Esophagus muscularis mucosa (tissue), 4 donors: ENCODE measurements around the gene GABRG2. TPM values are rescaled to one million over a fixed set of nuclear protein-coding genes. Genes with fewer than 3 reads are reported as not detected.
"Not testable (repeated sequence)": the region's sequence is repeated elsewhere in the genome, so short reads cannot be mapped to it uniquely, and the experiment has no call there.

Experiments
- DNase-seq: peaks from one replicate; pipeline ENCODE4 v3.0.0-alpha.2; 2017; ENCODE audit errors: extremely low spot score
- H3K27ac ChIP-seq, 4 donors: fragments of 200-600 bp; sonication (generic); replicated peaks in 1 of 4; 1 replicate in 3 of 4; 2 replicates in 1 of 4; pipeline ENCODE4 v1.5.1; 2016 to 2019; ENCODE audit warnings: mild to moderate bottlenecking in 1 of 4
- H3K27me3 ChIP-seq, 4 donors: fragments of 200-600 bp; sonication (generic); one replicate each; pipeline versions ENCODE4 v1.5.1 to v1.6.0; 2016 to 2019
- H3K36me3 ChIP-seq, 4 donors: fragments of 200-600 bp; sonication (generic); one replicate each; pipeline ENCODE4 v1.5.1; 2016 to 2019
- H3K4me1 ChIP-seq, 4 donors: fragments of 200-600 bp; sonication (generic); one replicate each; pipeline ENCODE4 v1.5.1; 2016 to 2019
- H3K4me3 ChIP-seq, 4 donors: fragments of 200-600 bp; sonication (generic); 1 replicate in 2 of 4; 2 replicates in 2 of 4; pipeline ENCODE4 v1.5.1; 2016 to 2019; ENCODE audit warnings: mild to moderate bottlenecking in 4 of 4, moderate library complexity in 1 of 4
- H3K9me3 ChIP-seq, 4 donors: fragments of 200-600 bp; sonication (generic); 1 replicate in 3 of 4; 2 replicates in 1 of 4; pipeline ENCODE4 v1.5.1; 2016 to 2019
- CTCF ChIP-seq, 3 experiments: fragments of 200-600 bp in 2 of 3; fragments of 450-650 bp in 1 of 3; sonication (generic) in 2 of 3; IDR thresholded peaks; one replicate each; pipeline ENCODE4 v1.5.1; 2017 to 2019; ENCODE audit warnings: antibody characterized with exemption in 3 of 3, mild to moderate bottlenecking in 2 of 3, moderate library complexity in 1 of 3
- EP300 ChIP-seq: sonication (generic); formaldehyde crosslinking; IDR thresholded peaks from one replicate; pipeline ENCODE4 v1.6.1; 2017; ENCODE audit warnings: antibody characterized with exemption
- POLR2A ChIP-seq: fragments of 450-650 bp; IDR thresholded peaks from one replicate; pipeline ENCODE4 v1.6.1; 2017; ENCODE audit warnings: antibody characterized with exemption, moderate library complexity, mild to moderate bottlenecking, low read depth
- POLR2AphosphoS5 ChIP-seq, 2 donors: sonication (generic); formaldehyde crosslinking; IDR thresholded peaks; one replicate each; pipeline ENCODE4 v1.6.1; 2017; ENCODE audit warnings: antibody characterized with exemption in 2 of 2
- WGBS: methylation state at CpG from one replicate; pipeline ENCODE4 v1.1.5; 2018; 5-methylcytosine and 5-hydroxymethylcytosine counted together
- intact Hi-C: fragments of 100-400 bp; cut with DNase I; formaldehyde crosslinking; loops from one replicate; pipeline ENCODE4 v1.15.1; 2023
- total RNA-seq, 4 donors: library from RNA; depleted of rRNA; stranded (reverse); fragments of >200 nt; gene quantifications; one replicate each; pipeline versions ENCODE4 v1.1.0 to v1.2.1, GENCODE V29; 2016

Gene GABRG2
- total RNA-seq, 4 donors from 2014 or later, result 0.06 to 0.50 (median 0.39) TPM; not detected in 1

DNA sequence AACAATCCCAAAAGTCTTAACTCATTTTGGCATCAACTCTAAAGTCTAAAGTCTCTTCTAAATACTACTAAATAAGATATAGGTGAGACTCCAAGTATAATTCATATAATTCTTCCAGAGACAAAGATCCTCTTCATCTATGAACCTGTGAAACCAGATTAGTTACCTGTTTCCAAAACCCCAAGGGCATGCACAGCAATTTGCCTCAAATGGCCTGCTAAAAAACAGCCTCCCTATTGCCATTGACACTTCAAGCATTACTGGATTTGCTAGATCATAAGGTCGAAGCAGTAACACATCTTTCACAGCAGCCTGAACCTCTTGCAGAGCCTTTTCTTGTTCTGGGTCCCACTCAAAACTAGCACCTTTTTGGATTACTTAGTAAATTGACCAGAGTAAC, 20.3 kb upstream of the GABRG2 start:
- no peaks in the 10 kb centered on the region for H3K36me3 ChIP-seq
- WGBS, result 89% methylated on average over 1 of the region's 1 CpG
- TF ChIP-seq POLR2A (no peak), CTCF (IDR thresholded peaks at IDR 0.05) (no peak), POLR2AphosphoS5 (IDR thresholded peaks at IDR 0.05) (no peak)
- no peaks in the 10 kb centered on the region for H3K4me1 ChIP-seq
- H3K4me3 ChIP-seq, result no peak overlapping the region
- H3K9me3 ChIP-seq, result no peaks in the 10 kb centered on the region
- no peak for DNase-seq
- H3K27ac ChIP-seq, result no peak overlapping the region
- intact Hi-C loops, result no loop called here
- H3K27me3 ChIP-seq, result no peaks in the 10 kb centered on the region

DNA sequence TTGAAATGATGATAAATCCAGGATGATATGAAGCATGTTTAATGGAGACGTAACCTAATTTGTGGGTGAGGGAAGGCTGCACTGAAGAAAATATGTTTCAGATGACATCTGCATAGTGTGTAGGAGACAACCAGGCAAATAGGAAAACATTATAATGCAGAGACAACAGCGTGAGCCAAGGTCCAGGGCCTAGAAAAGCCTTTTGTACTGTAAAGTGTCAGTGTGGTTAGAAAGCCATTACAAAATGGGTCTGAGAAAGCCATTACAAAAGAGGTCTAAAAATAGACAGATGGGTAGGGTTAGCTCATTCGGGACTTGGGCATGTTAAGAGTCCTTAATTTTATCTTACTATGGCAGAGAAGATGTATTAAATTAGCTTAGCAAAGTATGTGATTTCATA, 14.9 kb upstream of the GABRG2 start:
- intact Hi-C loops, result no loop called here
- WGBS, result 52% methylated on average over 3 of the region's 3 CpGs
- H3K27ac ChIP-seq, result no peak overlapping the region
- H3K4me3 ChIP-seq, result no peak overlapping the region
- no peaks in the 10 kb centered on the region for H3K27me3 ChIP-seq
- no peaks in the 10 kb centered on the region for H3K4me1 ChIP-seq
- H3K9me3 ChIP-seq, result no peaks in the 10 kb centered on the region
- no peak for TF ChIP-seq EP300
- no peak for TF ChIP-seq POLR2AphosphoS5 (IDR thresholded peaks at IDR 0.05)
- no peak for TF ChIP-seq CTCF (IDR thresholded peaks at IDR 0.05)
- no peak for TF ChIP-seq POLR2A
- H3K36me3 ChIP-seq, result no peaks in the 10 kb centered on the region
- no peak for DNase-seq

DNA sequence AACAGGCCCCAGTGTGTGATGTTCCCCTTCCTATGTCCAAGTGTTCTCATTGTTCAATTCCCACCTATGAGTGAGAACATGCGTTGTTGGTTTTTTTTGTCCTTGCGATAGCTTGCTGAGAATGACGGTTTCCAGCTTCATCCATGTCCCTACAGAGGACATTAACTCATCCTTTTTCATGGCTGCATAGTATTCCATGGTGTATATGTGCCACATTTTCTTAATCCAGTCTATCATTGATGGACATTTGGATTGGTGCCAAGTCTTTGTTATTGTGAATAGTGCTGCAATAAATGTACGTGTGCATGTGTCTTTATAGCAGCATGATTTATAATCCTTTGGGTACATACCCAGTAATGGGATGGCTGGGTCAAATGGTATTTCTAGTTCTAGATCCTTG, 12.5 kb upstream of the GABRG2 start:
- H3K4me1 ChIP-seq, H3K4me3 ChIP-seq, H3K9me3 ChIP-seq, intact Hi-C loops, H3K36me3 ChIP-seq, DNase-seq, H3K27ac ChIP-seq, H3K27me3 ChIP-seq: not testable (repeated sequence)
- WGBS, result 84% methylated on average over 4 of the region's 4 CpGs

GRCh38 chr5:162067162-162067561, 411 bp upstream of the GABRG2 start:
- WGBS, result 5% methylated on average over 7 of the region's 7 CpGs
- Histone ChIP-seq H3K27ac (no peak overlapping the region), H3K9me3 (no peaks in the 10 kb centered on the region), H3K36me3 (no peaks in the 10 kb centered on the region), H3K4me3 (no peak overlapping the region), H3K27me3 (peaks cover 0 to 30% (median 2%) of the 10 kb centered on the region in 4 donors), H3K4me1 (no peaks in the 10 kb centered on the region)
- TF ChIP-seq CTCF (IDR thresholded peaks at IDR 0.05) (no peak), POLR2A (no peak), POLR2AphosphoS5 (IDR thresholded peaks at IDR 0.05) (no peak), EP300 (no peak)
- intact Hi-C loops, result no loop called here
- no peak for DNase-seq

- no peak overlapping the region for H3K27ac ChIP-seq
- TF ChIP-seq POLR2A (no peak), POLR2AphosphoS5 (IDR thresholded peaks at IDR 0.05) (no peak), CTCF (IDR thresholded peaks at IDR 0.05) (no peak), EP300 (no peak)
- no peaks in the 10 kb centered on the region for H3K36me3 ChIP-seq
- no peak overlapping the region for H3K4me3 ChIP-seq
- DNase-seq, result no peak
- 4% methylated on average over 12 of the region's 12 CpGs for WGBS
- H3K9me3 ChIP-seq, result no peaks in the 10 kb centered on the region
- intact Hi-C loops, result no loop called here
- no peaks in the 10 kb centered on the region for H3K4me1 ChIP-seq
- peaks cover 0 to 30% (median 2%) of the 10 kb centered on the region in 4 donors for H3K27me3 ChIP-seq
These were observed 839 bp downstream of the GABRG2 start for GRCh38 chr5:162068412-162068811.
